Mesendoderm (in vitro differentiated cells): ENCODE measurements around the gene CRISP1.
"Not testable (repeated sequence)": the region's sequence is repeated elsewhere in the genome, so short reads cannot be mapped to it uniquely, and the experiment has no call there.

ENCODE experiments used
- DNase-seq: peaks from one replicate; pipeline ENCODE4 v3.0.0; 2013
- H2AK5ac ChIP-seq: 2 replicates; pipeline ENCODE4 v1.6.1; 2013; ENCODE audit warnings: low read length, inconsistent platforms
- H2BK120ac ChIP-seq: 2 replicates; pipeline ENCODE4 v1.6.1; 2013; ENCODE audit warnings: low read depth, mild to moderate bottlenecking, low read length, moderate library complexity, mixed read lengths
- H2BK15ac ChIP-seq: replicated peaks from 2 replicates; pipeline ENCODE4 v1.6.1; 2013; ENCODE audit warnings: low read depth, mild to moderate bottlenecking, moderate library complexity
- H2BK5ac ChIP-seq: 2 replicates; pipeline ENCODE4 v1.6.1; 2013; ENCODE audit warnings: low read length, inconsistent platforms
- H3K18ac ChIP-seq: 2 replicates; pipeline ENCODE4 v1.6.1; 2013; ENCODE audit warnings: mild to moderate bottlenecking, low read length, mixed read lengths
- H3K23ac ChIP-seq: one replicate; pipeline ENCODE4 v1.6.1; 2013; ENCODE audit warnings: low read length
- H3K27ac ChIP-seq: 2 replicates; pipeline ENCODE4 v1.5.1; 2013; ENCODE audit warnings: low read depth, mild to moderate bottlenecking, inconsistent platforms, low read length, moderate library complexity
- H3K27me3 ChIP-seq: 2 replicates; pipeline ENCODE4 v1.6.1; 2013; ENCODE audit warnings: low read length, control low read depth, mild to moderate bottlenecking, inconsistent platforms; ENCODE audit not compliant: insufficient read depth, poor library complexity
- H3K36me3 ChIP-seq: 2 replicates; pipeline ENCODE4 v1.6.1; 2013; ENCODE audit warnings: low read length, inconsistent platforms; ENCODE audit not compliant: control insufficient read depth, insufficient read depth
- H3K4ac ChIP-seq: one replicate; pipeline ENCODE4 v1.6.1; 2013; ENCODE audit warnings: low read depth, mild to moderate bottlenecking, low read length, moderate library complexity
- H3K4me1 ChIP-seq: 2 replicates; pipeline ENCODE4 v1.6.1; 2013; ENCODE audit warnings: low read depth, low read length, inconsistent platforms; ENCODE audit not compliant: control insufficient read depth
- H3K4me2 ChIP-seq: 2 replicates; pipeline ENCODE4 v1.6.1; 2013; ENCODE audit warnings: low read length
- H3K4me3 ChIP-seq: 2 replicates; pipeline ENCODE4 v1.5.1; 2013; ENCODE audit warnings: mild to moderate bottlenecking, low read length
- H3K56ac ChIP-seq: one replicate; pipeline ENCODE4 v1.6.1; 2013; ENCODE audit warnings: low read length
- H3K79me1 ChIP-seq: 2 replicates; pipeline ENCODE4 v1.6.1; 2013; ENCODE audit warnings: low read length, inconsistent platforms
- H3K79me2 ChIP-seq: 2 replicates; pipeline ENCODE4 v1.6.1; 2013; ENCODE audit warnings: mild to moderate bottlenecking, low read length; ENCODE audit not compliant: control insufficient read depth, insufficient read depth
- H3K9ac ChIP-seq: 2 replicates; pipeline ENCODE4 v1.6.1; 2013; ENCODE audit warnings: low read length, inconsistent platforms
- H4K5ac ChIP-seq: one replicate; pipeline ENCODE4 v1.6.1; 2013; ENCODE audit warnings: low read length
- H4K8ac ChIP-seq: one replicate; pipeline ENCODE4 v1.6.1; 2013; ENCODE audit warnings: low read depth, mild to moderate bottlenecking, control low read depth, low read length, moderate library complexity
- WGBS: extraction: QIAGEN DNeasy Blood & Tissue Kit; methylation state at CpG from one replicate; pipeline ENCODE4 v1.1.7; 2013; ENCODE audit warnings: low lambda C conversion rate, missing lambda C conversion rate; ENCODE audit not compliant: insufficient coverage; ENCODE audit errors: extremely low coverage; 5-methylcytosine and 5-hydroxymethylcytosine counted together

The CRISP1 gene

GRCh38 chr6:49909563-49909962 lies 43.2 kb upstream of the CRISP1 start:
- Histone ChIP-seq H3K4ac (no peak overlapping the region), H3K27ac (no peak overlapping the region), H2AK5ac (no peak overlapping the region), H3K36me3 (no peaks in the 10 kb centered on the region), H3K56ac (no peak overlapping the region), H3K23ac (no peak overlapping the region), H3K79me1 (no peaks in the 10 kb centered on the region), H3K9ac (no peak overlapping the region), H3K79me2 (no peaks in the 10 kb centered on the region), H3K4me1 (no peaks in the 10 kb centered on the region), H2BK120ac (no peak overlapping the region), H4K8ac (no peak overlapping the region), H2BK15ac (peak overlapping the region; percentile 64), H3K27me3 (no peaks in the 10 kb centered on the region), H4K5ac (no peak overlapping the region), H3K18ac (no peak overlapping the region), H2BK5ac (no peak overlapping the region), H3K4me3 (no peak overlapping the region), H3K4me2 (no peak overlapping the region)
- DNase-seq = no peak
- WGBS = no CpG with 5 or more reads among the region's 2 CpGs

GRCh38 chr6:49906526-49906925 lies 40.2 kb upstream of the CRISP1 start:
- Histone ChIP-seq H3K79me1 (no peaks in the 10 kb centered on the region), H4K5ac (no peak overlapping the region), H3K4me3 (no peak overlapping the region), H3K27ac (no peak overlapping the region), H2BK120ac (no peak overlapping the region), H2AK5ac (no peak overlapping the region), H3K4me2 (no peak overlapping the region), H3K56ac (no peak overlapping the region), H3K18ac (no peak overlapping the region), H3K79me2 (no peaks in the 10 kb centered on the region), H3K36me3 (no peaks in the 10 kb centered on the region), H4K8ac (no peak overlapping the region), H2BK15ac (no peak overlapping the region), H3K4ac (no peak overlapping the region), H3K27me3 (no peaks in the 10 kb centered on the region), H3K9ac (no peak overlapping the region), H2BK5ac (no peak overlapping the region), H3K4me1 (no peaks in the 10 kb centered on the region), H3K23ac (no peak overlapping the region)
- no CpG with 5 or more reads among the region's 1 CpG for WGBS
- no peak for DNase-seq

- Histone ChIP-seq H3K4me1 (no peaks in the 10 kb centered on the region), H2BK15ac (no peak overlapping the region), H4K5ac (no peak overlapping the region), H3K27ac (no peak overlapping the region), H3K9ac (no peak overlapping the region), H3K18ac (no peak overlapping the region), H2AK5ac (no peak overlapping the region), H3K79me1 (no peaks in the 10 kb centered on the region), H4K8ac (no peak overlapping the region), H3K4me3 (no peak overlapping the region), H3K79me2 (no peaks in the 10 kb centered on the region), H2BK120ac (no peak overlapping the region), H3K56ac (no peak overlapping the region), H2BK5ac (no peak overlapping the region), H3K23ac (no peak overlapping the region), H3K4ac (no peak overlapping the region), H3K4me2 (no peak overlapping the region), H3K36me3 (no peaks in the 10 kb centered on the region), H3K27me3 (no peaks in the 10 kb centered on the region)
- no CpG with 5 or more reads among the region's 2 CpGs for WGBS
- DNase-seq = no peak
Observed at GRCh38 chr6:49905296-49905695, 39.0 kb upstream of the CRISP1 start.

- Histone ChIP-seq H4K8ac (no peak overlapping the region), H3K4ac (no peak overlapping the region), H2AK5ac (no peak overlapping the region), H3K79me1 (no peaks in the 10 kb centered on the region), H3K56ac (no peak overlapping the region), H3K4me3 (no peak overlapping the region), H4K5ac (no peak overlapping the region), H3K27me3 (no peaks in the 10 kb centered on the region), H2BK5ac (no peak overlapping the region), H3K4me2 (no peak overlapping the region), H3K4me1 (no peaks in the 10 kb centered on the region), H3K23ac (no peak overlapping the region), H3K9ac (no peak overlapping the region), H3K18ac (no peak overlapping the region), H3K27ac (no peak overlapping the region), H3K79me2 (no peaks in the 10 kb centered on the region), H2BK120ac (no peak overlapping the region), H3K36me3 (no peaks in the 10 kb centered on the region), H2BK15ac (no peak overlapping the region)
- DNase-seq = no peak
- WGBS = no CpG with 5 or more reads among the region's 2 CpGs
Observed at GRCh38 chr6:49902856-49903255, 36.5 kb upstream of the CRISP1 start.

- H3K36me3 ChIP-seq = no peaks in the 10 kb centered on the region
Observed at GRCh38 chr6:49898904-49899566, 32.7 kb upstream of the CRISP1 start.

GRCh38 chr6:49895553-49895952 lies 29.2 kb upstream of the CRISP1 start:
- H3K56ac ChIP-seq = not testable (repeated sequence)

More at GRCh38 chr6:49898904-49899566, 32.7 kb upstream of the CRISP1 start:
- H3K23ac ChIP-seq = no peak overlapping the region
- DNase-seq = peak; percentile 16
- no peak overlapping the region for H3K56ac ChIP-seq
- no peak overlapping the region for H4K5ac ChIP-seq
- no peaks in the 10 kb centered on the region for H3K4me1 ChIP-seq
- no peak overlapping the region for H4K8ac ChIP-seq
- no peak overlapping the region for H2BK120ac ChIP-seq
- no peak overlapping the region for H3K9ac ChIP-seq
- no peaks in the 10 kb centered on the region for H3K79me2 ChIP-seq
- no peak overlapping the region for H3K4me2 ChIP-seq
- no peak overlapping the region for H2AK5ac ChIP-seq
- no peaks in the 10 kb centered on the region for H3K79me1 ChIP-seq
- H3K4ac ChIP-seq = no peak overlapping the region
- no peaks in the 10 kb centered on the region for H3K27me3 ChIP-seq
- no peak overlapping the region for H3K4me3 ChIP-seq
- no peak overlapping the region for H2BK15ac ChIP-seq
- no peak overlapping the region for H3K18ac ChIP-seq
- H2BK5ac ChIP-seq = no peak overlapping the region
- no peak overlapping the region for H3K27ac ChIP-seq

More at GRCh38 chr6:49895553-49895952, 29.2 kb upstream of the CRISP1 start:
- not testable (repeated sequence) for H2AK5ac ChIP-seq, H2BK5ac ChIP-seq, H3K27ac ChIP-seq, H3K18ac ChIP-seq, H3K4me2 ChIP-seq, H3K36me3 ChIP-seq, H3K79me1 ChIP-seq, H3K4me3 ChIP-seq, H2BK120ac ChIP-seq, DNase-seq, H3K79me2 ChIP-seq, H2BK15ac ChIP-seq, H3K23ac ChIP-seq, H3K27me3 ChIP-seq, H4K8ac ChIP-seq, H3K9ac ChIP-seq, H4K5ac ChIP-seq, H3K4ac ChIP-seq
- H3K4me1 ChIP-seq = peaks cover 14% of the 10 kb centered on the region
